SK-N-SH (cell line): ENCODE data around the gene IPO11. TPM values are rescaled to one million over a fixed set of nuclear protein-coding genes. Genes with fewer than 3 reads are reported as not detected.

ENCODE experiments used
- CTCF ChIA-PET: fragments of 300-600, 350-600 bp; formaldehyde crosslinking; extraction: SDS; loops from one replicate; lab custom pipeline; 2021; lab: Yijun Ruan, JAX
- POLR2A ChIA-PET: fragments of 350-600 bp; sonication (Branson Sonifier 250); formaldehyde crosslinking; extraction: SDS; loops from one replicate; lab custom pipeline; 2020; ENCODE audit warnings: antibody characterized with exemption, inconsistent platforms; lab: Yijun Ruan, JAX
- DNase-seq: peaks from one replicate; pipeline ENCODE4 v3.0.0; 2012
- H2AFZ ChIP-seq: fragments of 200-600 bp; sonication (generic); 2 replicates; pipeline ENCODE4 v1.8.1; 2016; ENCODE audit warnings: antibody characterized with exemption, mild to moderate bottlenecking, low read depth
- H3F3A ChIP-seq: fragments of 200-600 bp; sonication (generic); replicated peaks from 2 replicates; pipeline ENCODE3; 2016; ENCODE audit warnings: antibody characterized with exemption, mild to moderate bottlenecking; ENCODE audit not compliant: insufficient read depth
- H3K27ac ChIP-seq, 2 experiments: fragments of 200-500 bp in 1 of 2; fragments of 200-600 bp in 1 of 2; sonication (Bioruptor generic) in 1 of 2; sonication (generic), shearing (Covaris generic) in 1 of 2; 2 replicates each; pipeline versions ENCODE4 v1.5.1 to v1.6.1; 2014 to 2016; ENCODE audit warnings: low read depth in 2 of 2, inconsistent platforms in 1 of 2, low read length in 1 of 2, mild to moderate bottlenecking in 1 of 2, mixed read lengths in 1 of 2
- H3K27me3 ChIP-seq: fragments of 200-600 bp; sonication (generic), shearing (Covaris generic); 2 replicates; pipeline ENCODE4 v1.6.1; 2016; ENCODE audit warnings: mixed run types; ENCODE audit not compliant: insufficient read depth
- H3K36me3 ChIP-seq, 2 experiments: fragments of 200-500 bp in 1 of 2; fragments of 200-600 bp in 1 of 2; sonication (Bioruptor generic) in 1 of 2; sonication (generic) in 1 of 2; replicated peaks in 1 of 2; 2 replicates each; pipeline versions ENCODE3 to v1.5.1; 2014 to 2016; ENCODE audit warnings: low read length in 1 of 2, mild to moderate bottlenecking in 1 of 2; ENCODE audit not compliant: insufficient read depth in 2 of 2, control insufficient read depth in 1 of 2
- H3K4me1 ChIP-seq, 2 experiments: fragments of 200-500 bp in 1 of 2; fragments of 200-600 bp in 1 of 2; sonication (Bioruptor generic) in 1 of 2; sonication (generic), shearing (Covaris generic) in 1 of 2; 2 replicates each; pipeline versions ENCODE4 v1.5.1 to v1.6.1; 2014 to 2016; ENCODE audit warnings: low read depth in 1 of 2, low read length in 1 of 2, mixed run types in 1 of 2; ENCODE audit not compliant: insufficient read depth in 2 of 2, control insufficient read depth in 1 of 2
- H3K4me2 ChIP-seq: fragments of 200-600 bp; sonication (generic), shearing (Covaris generic); 2 replicates; pipeline ENCODE4 v1.6.1; 2017; ENCODE audit warnings: mixed run types
- H3K4me3 ChIP-seq, 2 experiments: fragments of 200-500 bp in 1 of 2; fragments of 200-600 bp in 1 of 2; sonication (Bioruptor generic) in 1 of 2; sonication (generic), shearing (Covaris generic) in 1 of 2; 2 replicates each; pipeline versions ENCODE4 v1.5.1 to v1.8.1; 2014 to 2016; ENCODE audit warnings: low read depth in 2 of 2, inconsistent platforms in 1 of 2, low read length in 1 of 2, mild to moderate bottlenecking in 1 of 2, mixed read lengths in 1 of 2, moderate library complexity in 1 of 2
- H3K79me2 ChIP-seq: fragments of 200-600 bp; sonication (generic); 2 replicates; pipeline ENCODE4 v1.8.1; 2017; ENCODE audit warnings: mild to moderate bottlenecking; ENCODE audit not compliant: insufficient read depth
- H3K9ac ChIP-seq: fragments of 200-600 bp; sonication (generic); 2 replicates; pipeline ENCODE4 v1.6.1; 2017; ENCODE audit warnings: mixed run types
- H3K9me2 ChIP-seq: fragments of 200-600 bp; sonication (generic); 2 replicates; pipeline ENCODE4 v1.6.1; 2017; ENCODE audit warnings: mixed run types
- H3K9me3 ChIP-seq: fragments of 200-600 bp; sonication (generic); 2 replicates; pipeline ENCODE4 v1.6.1; 2017; ENCODE audit warnings: mixed run types, mild to moderate bottlenecking, moderate library complexity
- H4K20me1 ChIP-seq: fragments of 200-600 bp; sonication (generic); 2 replicates; pipeline ENCODE4 v1.6.1; 2017; ENCODE audit warnings: mild to moderate bottlenecking, mixed run types; ENCODE audit not compliant: insufficient read depth
- CHD2 ChIP-seq: fragments of 150-350 bp; IDR thresholded peaks from 2 replicates; pipeline ENCODE4 v1.6.1; 2018; ENCODE audit warnings: low read length; ENCODE audit not compliant: partially characterized antibody
- FOSL2 ChIP-seq: IDR thresholded peaks from 2 replicates; pipeline ENCODE4 v1.4.0; 2012; ENCODE audit warnings: low read depth, mild to moderate bottlenecking, moderate library complexity, borderline replicate concordance
- FOXJ3 ChIP-seq: sonication (generic); formaldehyde crosslinking; IDR thresholded peaks from 2 replicates; pipeline ENCODE4 v1.5.1; 2020; ENCODE audit warnings: mild to moderate bottlenecking, missing genetic modification reagents
- GABPA ChIP-seq: IDR thresholded peaks from 2 replicates; pipeline ENCODE4 v1.4.0; 2012; ENCODE audit warnings: low read depth, mild to moderate bottlenecking
- IRF3 ChIP-seq: fragments of 150-350 bp; IDR thresholded peaks from 2 replicates; pipeline ENCODE4 v1.6.1; 2016; ENCODE audit warnings: mild to moderate bottlenecking, low read depth, low read length
- MEF2A ChIP-seq: IDR thresholded peaks from 2 replicates; pipeline ENCODE4 v1.4.0; 2012; ENCODE audit warnings: low read depth, borderline replicate concordance
- NRF1 ChIP-seq: IDR thresholded peaks from 2 replicates; pipeline ENCODE4 v1.6.1; 2012; ENCODE audit warnings: low read depth, mild to moderate bottlenecking, low read length
- RAD21 ChIP-seq: IDR thresholded peaks from 2 replicates; pipeline ENCODE4 v1.6.1; 2012; ENCODE audit warnings: mild to moderate bottlenecking, low read length
- REST ChIP-seq: IDR thresholded peaks from 2 replicates; pipeline ENCODE4 v1.6.1; 2012; ENCODE audit warnings: mild to moderate bottlenecking, low read depth, low read length, moderate library complexity
- RFX5 ChIP-seq: IDR thresholded peaks from 2 replicates; pipeline ENCODE4 v1.6.1; 2012; ENCODE audit warnings: mild to moderate bottlenecking, improper control_type of control experiment, low read length
- SMC3 ChIP-seq: IDR thresholded peaks from 2 replicates; pipeline ENCODE4 v1.6.1; 2012; ENCODE audit warnings: low read depth, low read length, improper control_type of control experiment
- TEAD4 ChIP-seq: IDR thresholded peaks from 2 replicates; pipeline ENCODE4 v1.4.0; 2012; ENCODE audit warnings: mild to moderate bottlenecking, borderline replicate concordance; ENCODE audit not compliant: insufficient read depth
- WGBS: methylation state at CpG from one replicate; pipeline ENCODE4 v1.1.6; 2017; ENCODE audit warnings: low lambda C conversion rate; 5-methylcytosine and 5-hydroxymethylcytosine counted together
- polyA plus RNA-seq, 3 experiments: library from polyadenylated mRNA; depleted of rRNA; stranded (reverse); fragments of >200 nt; gene quantifications; 2 replicates each; pipeline ENCODE4 v1.2.3, GENCODE V29; 2012
- TF ChIP-seq, protein P1 (sequence below): IDR thresholded peaks from 2 replicates; pipeline ENCODE4 v1.4.0; 2012; ENCODE audit warnings: low read depth

The IPO11 gene
- polyA plus RNA-seq, 1 of the 3 experiments (the other 2 are of a cell fraction): 8.1 TPM

- TF ChIP-seq, protein P1, sequence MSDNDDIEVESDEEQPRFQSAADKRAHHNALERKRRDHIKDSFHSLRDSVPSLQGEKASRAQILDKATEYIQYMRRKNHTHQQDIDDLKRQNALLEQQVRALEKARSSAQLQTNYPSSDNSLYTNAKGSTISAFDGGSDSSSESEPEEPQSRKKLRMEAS: no peak
- TF ChIP-seq IRF3 (no peak), RAD21 (no peak), GABPA (no peak), TEAD4 (no peak), NRF1 (no peak)
Observed at GRCh38 chr5:62626534-62626933, 214.0 kb downstream of the IPO11 start (continued).

GRCh38 chr5:62627121-62627520 is 214.6 kb downstream of the IPO11 start:
- DNase-seq: no peak
- Histone ChIP-seq H3K36me3 (peaks cover 15 to 25% of the 10 kb centered on the region in 2 experiments), H3K4me2 (no peak overlapping the region), H3F3A (no peaks in the 10 kb centered on the region), H3K4me1 (no peaks in the 10 kb centered on the region), H2AFZ (no peak overlapping the region), H3K4me3 (no peak overlapping the region), H3K27ac (no peak overlapping the region), H3K9me3 (no peaks in the 10 kb centered on the region), H3K9ac (no peak overlapping the region), H3K9me2 (no peaks in the 10 kb centered on the region), H4K20me1 (no peaks in the 10 kb centered on the region), H3K79me2 (no peaks in the 10 kb centered on the region), H3K27me3 (no peaks in the 10 kb centered on the region)
- 96% methylated on average over 3 of the region's 3 CpGs for WGBS
- TF ChIP-seq FOXJ3: no peak
- TF ChIP-seq MEF2A: no peak
- TF ChIP-seq CHD2: no peak
- no peak for TF ChIP-seq FOSL2
- no peak for TF ChIP-seq SMC3
- no peak for TF ChIP-seq RFX5
- CTCF ChIA-PET: no interaction called here
- POLR2A ChIA-PET: no interaction called here

DNA sequence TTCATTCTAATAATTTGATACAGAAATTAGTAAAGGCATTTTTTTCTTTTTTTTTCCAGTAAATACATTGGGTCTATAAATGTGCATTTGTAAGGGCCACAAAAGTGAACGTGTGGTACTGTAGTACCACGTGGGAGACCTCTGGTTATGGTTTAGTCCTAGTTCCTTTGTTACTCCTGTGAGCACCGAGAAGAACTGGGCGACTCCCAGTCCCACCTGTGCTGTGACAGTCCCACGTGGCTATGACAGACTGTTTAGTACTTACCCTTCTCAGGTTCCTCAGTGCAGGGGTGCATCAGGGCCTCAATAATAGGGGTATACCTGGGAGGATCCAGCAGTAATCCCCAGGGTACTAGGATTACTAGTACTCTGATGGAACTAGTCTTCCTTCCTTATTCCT is 215.3 kb downstream of the IPO11 start:
- H3K9ac ChIP-seq: no peak overlapping the region
- POLR2A ChIA-PET: no interaction called here
- CTCF ChIA-PET: no interaction called here
- H3K4me3 ChIP-seq: no peak overlapping the region
- DNase-seq: no peak
- H3K79me2 ChIP-seq: no peaks in the 10 kb centered on the region
- H3K9me3 ChIP-seq: no peaks in the 10 kb centered on the region
- H2AFZ ChIP-seq: no peak overlapping the region
- 92% methylated on average over 5 of the region's 5 CpGs for WGBS
- no peaks in the 10 kb centered on the region for H4K20me1 ChIP-seq
- H3K9me2 ChIP-seq: no peaks in the 10 kb centered on the region
- no peak overlapping the region for H3K27ac ChIP-seq
- no peaks in the 10 kb centered on the region for H3K27me3 ChIP-seq
- no peaks in the 10 kb centered on the region for H3F3A ChIP-seq
- TF ChIP-seq REST (no peak), SMC3 (no peak)
- no peaks in the 10 kb centered on the region for H3K4me1 ChIP-seq
- peaks cover 15 to 25% of the 10 kb centered on the region in 2 experiments for H3K36me3 ChIP-seq
- H3K4me2 ChIP-seq: no peak overlapping the region
